HCT116 (cell line): ENCODE data around the gene NOC3L. TPM values are rescaled to one million over a fixed set of nuclear protein-coding genes. Genes with fewer than 3 reads are reported as not detected.

Experiments used
- ATAC-seq: fragments of 200-7000 bp; cut with Tn5 transposase; 2 replicates; pipeline ENCODE4 v1.9.1; 2020; ENCODE audit warnings: mild to moderate bottlenecking, moderate library complexity
- BruUV-seq: library from RNA; stranded (reverse); fragments of 400-500 nt; replicated peaks from 2 replicates; lab custom pipeline; 2021; lab: Mats Ljungman, UMichigan
- CTCF ChIA-PET: fragments of 300-600 bp; sonication (Branson Sonifier 250); formaldehyde crosslinking; loops from one replicate; lab custom pipeline; 2021; ENCODE audit warnings: antibody characterized with exemption; lab: Charles Lee
- POLR2A ChIA-PET: fragments of 300-600, 350-600 bp; sonication (Branson Sonifier 250); formaldehyde crosslinking; loops from one replicate; lab custom pipeline; 2021; ENCODE audit warnings: antibody characterized with exemption; lab: Charles Lee
- RAD21 ChIA-PET, 2 experiments: fragments of 300-600 bp; sonication (Branson Sonifier 250); formaldehyde crosslinking; loops; one replicate each; lab custom pipeline; 2023; ENCODE audit warnings: low total read pairs in 2 of 2; ENCODE audit not compliant: uncharacterized antibody in 2 of 2, unreplicated experiment in 2 of 2, low non-redundant PET in 1 of 2; lab: Charles Lee
- DNase-seq: peaks from one replicate; pipeline ENCODE4 v3.0.0-alpha.2; 2010; ENCODE audit warnings: low read depth, low spot score
- H2AFZ ChIP-seq: fragments of 200-600 bp; shearing (Covaris generic), sonication (generic); 2 replicates; pipeline ENCODE4 v1.6.1; 2017; ENCODE audit warnings: low read depth, mixed run types, mixed read lengths, antibody characterized with exemption, low read length; ENCODE audit not compliant: poor library complexity, severe bottlenecking
- H3K27ac ChIP-seq: 2 replicates; pipeline ENCODE4 v1.5.1; 2012; ENCODE audit warnings: low read depth, low read length
- H3K27me3 ChIP-seq: fragments of 200-600 bp; sonication (generic); 2 replicates; pipeline ENCODE4 v1.6.1; 2016; ENCODE audit warnings: mixed run types, low read length, mixed read lengths; ENCODE audit not compliant: insufficient read depth
- H3K36me3 ChIP-seq, 2 experiments: fragments of 200-500 bp in 1 of 2; fragments of 200-600 bp in 1 of 2; sonication (Bioruptor generic) in 1 of 2; sonication (generic) in 1 of 2; 2 replicates each; pipeline versions ENCODE4 v1.5.1 to v1.6.1; 2014 to 2016; ENCODE audit warnings: low read length in 2 of 2, inconsistent platforms in 1 of 2, mixed read lengths in 1 of 2, mixed run types in 1 of 2; ENCODE audit not compliant: insufficient read depth in 2 of 2, control insufficient read depth in 1 of 2
- H3K4me1 ChIP-seq, 2 experiments: fragments of 200-600 bp in 1 of 2; sonication (generic) in 1 of 2; 2 replicates each; pipeline versions ENCODE4 v1.5.1 to v1.6.1; 2012 to 2017; ENCODE audit warnings: low read length in 2 of 2, inconsistent platforms in 1 of 2, mild to moderate bottlenecking in 1 of 2, mixed read lengths in 1 of 2, mixed run types in 1 of 2, moderate library complexity in 1 of 2; ENCODE audit not compliant: insufficient read depth in 2 of 2, control insufficient read depth in 1 of 2
- H3K4me2 ChIP-seq: fragments of 200-600 bp; sonication (generic); 2 replicates; pipeline ENCODE4 v1.6.1; 2017; ENCODE audit warnings: mixed run types, low read length, mixed read lengths
- H3K4me3 ChIP-seq, 2 experiments: fragments of 200-600 bp in 1 of 2; sonication (generic) in 1 of 2; replicated peaks in 1 of 2; 2 replicates each; pipeline ENCODE4 v1.5.1; 2011 to 2016; ENCODE audit warnings: low read length in 2 of 2, control low read depth in 1 of 2, low read depth in 1 of 2, mild to moderate bottlenecking in 1 of 2, mixed read lengths in 1 of 2, mixed run types in 1 of 2
- H3K79me2 ChIP-seq: fragments of 200-600 bp; sonication (generic); 2 replicates; pipeline ENCODE4 v1.6.1; 2017; ENCODE audit warnings: mild to moderate bottlenecking, mixed run types, low read length, moderate library complexity, mixed read lengths; ENCODE audit not compliant: insufficient read depth
- H3K9ac ChIP-seq: fragments of 200-600 bp; sonication (generic); 2 replicates; pipeline ENCODE4 v1.6.1; 2016; ENCODE audit warnings: low read length, mixed read lengths
- H3K9me2 ChIP-seq: fragments of 200-600 bp; sonication (generic), shearing (Covaris generic); 2 replicates; pipeline ENCODE4 v1.6.1; 2017; ENCODE audit warnings: mixed run types, mild to moderate bottlenecking, moderate library complexity; ENCODE audit not compliant: insufficient read depth
- H3K9me3 ChIP-seq, 2 experiments: fragments of 200-500 bp in 1 of 2; fragments of 200-600 bp in 1 of 2; sonication (Bioruptor generic) in 1 of 2; sonication (generic) in 1 of 2; 2 replicates each; pipeline ENCODE4 v1.6.1; 2014 to 2017; ENCODE audit warnings: low read length in 2 of 2, mixed read lengths in 2 of 2, inconsistent platforms in 1 of 2, low read depth in 1 of 2, mild to moderate bottlenecking in 1 of 2, mixed run types in 1 of 2, moderate library complexity in 1 of 2; ENCODE audit not compliant: control insufficient read depth in 1 of 2, insufficient read depth in 1 of 2
- H4K20me1 ChIP-seq: fragments of 200-600 bp; sonication (generic), shearing (Covaris generic); 2 replicates; pipeline ENCODE4 v1.6.1; 2017; ENCODE audit warnings: mixed run types, mild to moderate bottlenecking, moderate library complexity; ENCODE audit not compliant: insufficient read depth
- CBX3 ChIP-seq: IDR thresholded peaks from 2 replicates; pipeline ENCODE4 v1.6.1; 2012; ENCODE audit warnings: low read depth
- CEBPB ChIP-seq: IDR thresholded peaks from 2 replicates; pipeline ENCODE4 v1.6.1; 2012; ENCODE audit warnings: low read depth
- FOSL1 ChIP-seq: IDR thresholded peaks from 2 replicates; pipeline ENCODE4 v1.6.1; 2012; ENCODE audit warnings: low read depth
- POLR2AphosphoS5 ChIP-seq: IDR thresholded peaks from 2 replicates; pipeline ENCODE4 v1.6.1; 2011; ENCODE audit warnings: mild to moderate bottlenecking, low read depth, low read length, moderate library complexity
- RAD21 ChIP-seq: IDR thresholded peaks from 2 replicates; pipeline ENCODE4 v1.6.1; 2012; ENCODE audit warnings: low read depth, mild to moderate bottlenecking
- SIN3A ChIP-seq: IDR thresholded peaks from 2 replicates; pipeline ENCODE4 v1.6.1; 2012; ENCODE audit warnings: low read depth
- SP1 ChIP-seq: IDR thresholded peaks from 2 replicates; pipeline ENCODE4 v1.6.1; 2012; ENCODE audit warnings: low read depth
- SRF ChIP-seq: IDR thresholded peaks from 2 replicates; pipeline ENCODE4 v1.6.1; 2012; ENCODE audit warnings: low read depth
- TCF7L2 ChIP-seq: IDR thresholded peaks from 2 replicates; pipeline ENCODE4 v1.7.0; 2011; ENCODE audit warnings: borderline replicate concordance, inconsistent platforms; ENCODE audit not compliant: insufficient read depth, insufficient read length; ENCODE audit errors: extremely low read depth
- YY1 ChIP-seq: IDR thresholded peaks from 2 replicates; pipeline ENCODE4 v1.6.1; 2011; ENCODE audit warnings: low read length, low read depth, moderate library complexity, mild to moderate bottlenecking; ENCODE audit not compliant: insufficient replicate concordance; ENCODE audit errors: extremely low read depth
- ZFX ChIP-seq: fragments of 450-650 bp; IDR thresholded peaks from 2 replicates; pipeline ENCODE4 v1.6.1; 2017
- ZNF274 ChIP-seq: fragments of 200-500 bp; sonication (Bioruptor generic); IDR thresholded peaks from 2 replicates; pipeline ENCODE4 v1.6.1; 2014; ENCODE audit warnings: mild to moderate bottlenecking, low read depth, low read length, inconsistent platforms
- intact Hi-C: fragments of 100-400 bp; cut with micrococcal nuclease; formaldehyde crosslinking; loops from 2 replicates; pipeline ENCODE4 v1.10.0; 2022
- total RNA-seq: library from RNA; stranded (reverse); gene quantifications from one replicate; pipeline ENCODE4 v1.2.1, GENCODE V29; 2021; ENCODE audit not compliant: unreplicated experiment
- TF ChIP-seq, protein P1 (sequence below): IDR thresholded peaks from 2 replicates; pipeline ENCODE4 v1.6.1; 2012; ENCODE audit warnings: low read depth
- TF ChIP-seq, protein P2 (sequence below): IDR thresholded peaks from 2 replicates; pipeline ENCODE4 v1.6.1; 2012

The NOC3L gene
- total RNA-seq, 1 experiment from 2014 or later = 45.5 TPM

DNA sequence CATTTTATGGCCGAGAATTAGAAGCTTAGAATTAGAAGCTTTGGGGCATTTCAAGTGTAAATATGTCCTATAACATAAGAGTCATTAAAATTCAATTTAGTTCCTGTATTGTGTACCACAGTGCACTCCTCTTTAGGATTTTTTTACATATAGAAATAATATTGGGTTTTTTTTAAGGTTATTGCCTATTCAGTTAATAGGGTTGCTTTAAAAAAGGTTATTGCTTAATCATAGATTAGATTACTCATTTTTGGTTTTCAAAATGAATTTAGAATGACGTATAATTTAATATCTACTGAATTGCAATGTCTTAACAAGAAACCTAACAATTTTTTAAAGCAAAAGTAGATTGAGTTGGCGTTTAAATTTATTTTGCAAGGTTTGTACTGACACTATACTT lies 34.1 kb downstream of the NOC3L start:
- H3K36me3 ChIP-seq = peaks cover 43 to 46% of the 10 kb centered on the region in 2 experiments; a peak in 3 of 4 replicates
- POLR2A ChIA-PET = no interaction called here

More for the DNA sequence above, 34.1 kb downstream of the NOC3L start:
- ChIA-PET RAD21 (no interaction called here), CTCF (interaction anchor here (1.5 kb wide), 1 partner anchor 9 kb away, joined by 4 read pairs; no protein-coding TSS in a partner anchor)
- TF ChIP-seq, protein P1, sequence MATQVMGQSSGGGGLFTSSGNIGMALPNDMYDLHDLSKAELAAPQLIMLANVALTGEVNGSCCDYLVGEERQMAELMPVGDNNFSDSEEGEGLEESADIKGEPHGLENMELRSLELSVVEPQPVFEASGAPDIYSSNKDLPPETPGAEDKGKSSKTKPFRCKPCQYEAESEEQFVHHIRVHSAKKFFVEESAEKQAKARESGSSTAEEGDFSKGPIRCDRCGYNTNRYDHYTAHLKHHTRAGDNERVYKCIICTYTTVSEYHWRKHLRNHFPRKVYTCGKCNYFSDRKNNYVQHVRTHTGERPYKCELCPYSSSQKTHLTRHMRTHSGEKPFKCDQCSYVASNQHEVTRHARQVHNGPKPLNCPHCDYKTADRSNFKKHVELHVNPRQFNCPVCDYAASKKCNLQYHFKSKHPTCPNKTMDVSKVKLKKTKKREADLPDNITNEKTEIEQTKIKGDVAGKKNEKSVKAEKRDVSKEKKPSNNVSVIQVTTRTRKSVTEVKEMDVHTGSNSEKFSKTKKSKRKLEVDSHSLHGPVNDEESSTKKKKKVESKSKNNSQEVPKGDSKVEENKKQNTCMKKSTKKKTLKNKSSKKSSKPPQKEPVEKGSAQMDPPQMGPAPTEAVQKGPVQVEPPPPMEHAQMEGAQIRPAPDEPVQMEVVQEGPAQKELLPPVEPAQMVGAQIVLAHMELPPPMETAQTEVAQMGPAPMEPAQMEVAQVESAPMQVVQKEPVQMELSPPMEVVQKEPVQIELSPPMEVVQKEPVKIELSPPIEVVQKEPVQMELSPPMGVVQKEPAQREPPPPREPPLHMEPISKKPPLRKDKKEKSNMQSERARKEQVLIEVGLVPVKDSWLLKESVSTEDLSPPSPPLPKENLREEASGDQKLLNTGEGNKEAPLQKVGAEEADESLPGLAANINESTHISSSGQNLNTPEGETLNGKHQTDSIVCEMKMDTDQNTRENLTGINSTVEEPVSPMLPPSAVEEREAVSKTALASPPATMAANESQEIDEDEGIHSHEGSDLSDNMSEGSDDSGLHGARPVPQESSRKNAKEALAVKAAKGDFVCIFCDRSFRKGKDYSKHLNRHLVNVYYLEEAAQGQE = no peak
- TF ChIP-seq CEBPB (no peak), CBX3 (no peak), TCF7L2 (no peak), SP1 (no peak), RAD21 (no peak), YY1 (no peak), SIN3A (no peak), SRF (no peak), ZFX (no peak), ZNF274 (no peak), POLR2AphosphoS5 (no peak), FOSL1 (no peak)
- TF ChIP-seq, protein P2, sequence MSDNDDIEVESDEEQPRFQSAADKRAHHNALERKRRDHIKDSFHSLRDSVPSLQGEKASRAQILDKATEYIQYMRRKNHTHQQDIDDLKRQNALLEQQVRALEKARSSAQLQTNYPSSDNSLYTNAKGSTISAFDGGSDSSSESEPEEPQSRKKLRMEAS = no peak
- Histone ChIP-seq H3K4me2 (no peak overlapping the region), H3K9me2 (no peaks in the 10 kb centered on the region), H3K79me2 (peaks cover 34% of the 10 kb centered on the region), H4K20me1 (no peaks in the 10 kb centered on the region), H3K9me3 (no peaks in the 10 kb centered on the region), H3K4me3 (no peak overlapping the region), H3K27me3 (no peaks in the 10 kb centered on the region), H2AFZ (no peak overlapping the region), H3K9ac (no peak overlapping the region), H3K27ac (no peak overlapping the region), H3K4me1 (no peaks in the 10 kb centered on the region)
- ATAC-seq = no peak
- no TSS peak for BruUV-seq
- intact Hi-C loops = no loop called here
- DNase-seq = no peak
